HG02571 (cell line): ENCODE measurements around the gene CRELD2.

ENCODE experiments used
- ATAC-seq: cut with Tn5 transposase; IDR thresholded peaks from one replicate; pipeline ENCODE4 v1.9.1; 2021; ENCODE audit warnings: mild to moderate bottlenecking, moderate library complexity; ENCODE audit not compliant: unreplicated experiment

CRELD2 gene

DNA sequence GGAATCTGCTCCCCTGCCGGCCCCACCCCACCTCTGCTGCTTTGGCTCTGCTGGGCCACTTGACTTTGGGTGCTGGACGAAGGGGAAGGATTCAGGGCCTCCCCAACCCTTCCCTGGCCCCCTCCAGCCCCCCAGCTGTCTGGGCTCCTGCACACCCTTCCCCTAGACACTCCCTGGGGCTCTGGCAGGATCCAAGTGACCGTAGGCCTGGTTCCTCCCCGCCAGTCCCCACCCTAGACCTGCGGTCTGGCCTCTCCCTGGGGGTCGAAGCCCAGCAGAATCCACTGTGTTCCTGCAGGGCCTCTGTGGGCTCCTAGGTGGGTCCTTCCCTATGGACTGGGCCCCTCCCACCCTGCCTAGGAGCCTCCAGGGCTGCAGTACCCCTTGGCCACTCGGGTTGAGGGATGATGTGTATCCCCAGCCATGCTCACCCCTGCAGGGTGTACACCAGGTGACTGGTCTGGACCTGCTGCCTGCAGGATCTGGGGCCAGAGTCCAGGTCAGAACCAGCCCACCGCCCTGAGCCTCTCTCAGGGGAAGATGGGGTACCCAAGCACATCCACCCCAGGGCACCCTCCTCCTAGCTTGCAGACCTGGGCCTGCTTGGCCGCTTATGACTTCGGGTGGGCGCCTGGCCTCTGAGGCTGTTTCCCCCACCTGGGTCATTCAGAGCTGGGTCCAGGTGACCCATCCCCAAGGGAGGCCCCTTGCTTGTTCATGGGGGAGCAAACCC, 47.8 kb downstream of the CRELD2 start:
- no peak for ATAC-seq

GRCh38 chr22:49966774-49967705, 48.6 kb downstream of the CRELD2 start:
- ATAC-seq = no peak

GRCh38 chr22:49967706-49968208, 49.3 kb downstream of the CRELD2 start:
- ATAC-seq = no peak

GRCh38 chr22:49968313-49968830, 49.9 kb downstream of the CRELD2 start:
- ATAC-seq = no peak

DNA sequence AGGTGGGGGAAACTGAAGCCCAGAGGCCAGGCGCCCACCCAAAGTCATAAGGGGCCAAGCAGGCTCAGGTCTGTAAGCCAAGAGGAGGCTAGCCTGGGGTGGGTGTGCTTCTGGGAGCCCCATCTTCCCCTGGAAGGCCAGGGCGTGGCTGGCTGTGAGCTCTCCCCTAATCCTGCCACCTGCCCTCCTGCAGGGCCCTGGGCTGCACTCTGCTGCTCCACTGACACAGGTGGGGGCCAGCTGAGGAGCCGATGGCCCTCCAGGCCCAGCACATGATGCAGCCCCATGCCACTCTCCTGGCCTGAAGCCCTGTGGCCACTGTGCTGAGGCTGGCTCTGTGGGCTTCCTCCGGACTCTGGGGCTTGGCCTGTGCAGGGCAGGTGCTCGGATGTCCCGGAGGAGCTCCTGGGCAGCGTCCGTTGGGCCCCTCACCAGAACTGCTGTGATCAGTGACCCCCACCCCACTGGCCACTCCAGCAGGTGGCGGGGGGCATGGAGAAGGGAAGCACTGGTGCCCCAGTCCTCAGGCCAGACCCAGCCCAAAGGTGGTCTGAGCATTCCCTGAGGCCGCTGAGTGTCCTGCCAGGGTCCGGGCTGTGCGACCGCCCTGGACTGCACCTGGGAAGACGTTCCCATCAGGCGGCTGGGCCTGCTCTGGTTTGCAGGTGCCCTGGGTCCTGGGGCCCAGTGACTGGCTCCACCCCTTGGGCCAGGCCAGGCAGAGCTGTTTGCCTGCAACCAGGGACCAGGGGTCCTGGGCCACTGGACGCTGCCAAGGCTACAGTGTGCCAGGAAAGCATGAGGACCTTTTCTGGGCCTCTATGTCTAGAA, 50.6 kb downstream of the CRELD2 start:
- ATAC-seq = no peak

DNA sequence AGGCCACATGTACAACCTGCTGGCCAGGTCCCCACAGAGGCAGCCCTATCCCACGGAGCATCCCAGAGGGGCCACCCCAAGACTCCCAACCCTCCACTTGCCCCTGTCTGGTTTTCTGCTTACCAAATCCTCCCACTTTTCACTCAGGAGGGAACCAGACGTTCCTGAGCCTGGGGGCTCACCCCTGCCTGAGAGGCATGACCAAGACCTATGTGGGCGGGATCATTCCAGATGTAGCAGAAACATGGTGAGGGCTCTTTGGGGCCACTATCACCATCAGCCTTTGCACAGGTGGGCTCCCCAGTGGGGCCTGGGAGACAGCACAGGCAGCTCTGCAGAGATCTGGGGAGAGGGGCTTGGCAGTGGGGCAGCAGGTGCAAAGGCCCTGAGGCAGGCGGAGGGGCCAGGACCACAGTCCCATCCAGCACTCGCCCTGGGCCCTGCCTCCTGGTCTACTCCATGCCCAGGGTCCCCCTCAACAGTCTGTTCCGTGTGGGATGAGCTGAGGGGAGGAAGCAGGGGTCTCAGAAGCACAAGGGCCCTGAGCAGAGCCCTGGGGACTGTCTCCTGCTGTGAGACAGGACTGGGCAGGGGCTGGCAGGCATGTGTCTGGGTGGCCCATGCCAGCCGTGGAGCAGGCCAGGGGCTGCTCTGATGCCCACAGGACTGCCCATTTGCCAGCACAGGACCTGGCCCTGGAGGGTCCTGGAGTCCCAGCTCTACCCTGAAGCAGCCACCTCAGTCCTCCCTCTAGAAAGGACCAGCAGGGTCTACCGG, 51.5 kb downstream of the CRELD2 start:
- ATAC-seq = no peak

DNA sequence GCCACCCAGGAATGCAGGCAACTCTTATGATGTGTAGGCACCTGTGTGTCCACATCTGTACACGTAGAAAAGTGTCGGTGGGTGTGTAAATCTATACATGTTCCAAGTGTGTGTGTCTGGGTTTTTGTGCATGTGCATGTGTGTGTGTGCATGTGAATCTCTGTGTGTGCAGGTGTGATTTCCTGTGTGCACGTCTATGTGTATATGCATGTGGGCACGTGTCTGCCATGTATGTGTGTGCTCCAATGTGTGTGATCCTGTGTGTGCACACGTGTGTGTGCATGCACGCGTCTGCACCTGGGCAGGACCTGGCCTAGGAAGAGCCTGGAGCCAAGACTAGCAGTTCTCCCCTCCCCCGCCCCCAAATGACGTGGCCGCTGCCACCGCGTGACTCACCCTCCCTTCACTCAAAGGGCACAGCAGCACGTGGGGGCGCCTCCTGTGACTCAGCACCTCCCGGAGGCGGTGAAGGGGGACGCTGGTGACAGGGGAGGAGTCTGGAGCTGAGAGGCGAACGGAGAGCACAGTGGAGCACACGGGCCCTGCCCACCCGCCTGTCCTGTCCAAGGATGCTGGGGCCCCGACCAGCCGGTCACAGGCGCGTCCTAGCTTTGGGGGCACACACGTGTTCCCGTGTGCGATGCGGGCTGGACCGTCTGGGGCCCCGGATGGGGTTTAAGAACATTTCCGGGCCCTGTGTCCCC, 52.2 kb downstream of the CRELD2 start:
- ATAC-seq = peak; percentile 56

- ATAC-seq = peak; percentile 27
Observed at GRCh38 chr22:49971232-49972162, 53.1 kb downstream of the CRELD2 start.

- ATAC-seq = no peak
Observed at GRCh38 chr22:49972163-49973017, 54.0 kb downstream of the CRELD2 start.

DNA sequence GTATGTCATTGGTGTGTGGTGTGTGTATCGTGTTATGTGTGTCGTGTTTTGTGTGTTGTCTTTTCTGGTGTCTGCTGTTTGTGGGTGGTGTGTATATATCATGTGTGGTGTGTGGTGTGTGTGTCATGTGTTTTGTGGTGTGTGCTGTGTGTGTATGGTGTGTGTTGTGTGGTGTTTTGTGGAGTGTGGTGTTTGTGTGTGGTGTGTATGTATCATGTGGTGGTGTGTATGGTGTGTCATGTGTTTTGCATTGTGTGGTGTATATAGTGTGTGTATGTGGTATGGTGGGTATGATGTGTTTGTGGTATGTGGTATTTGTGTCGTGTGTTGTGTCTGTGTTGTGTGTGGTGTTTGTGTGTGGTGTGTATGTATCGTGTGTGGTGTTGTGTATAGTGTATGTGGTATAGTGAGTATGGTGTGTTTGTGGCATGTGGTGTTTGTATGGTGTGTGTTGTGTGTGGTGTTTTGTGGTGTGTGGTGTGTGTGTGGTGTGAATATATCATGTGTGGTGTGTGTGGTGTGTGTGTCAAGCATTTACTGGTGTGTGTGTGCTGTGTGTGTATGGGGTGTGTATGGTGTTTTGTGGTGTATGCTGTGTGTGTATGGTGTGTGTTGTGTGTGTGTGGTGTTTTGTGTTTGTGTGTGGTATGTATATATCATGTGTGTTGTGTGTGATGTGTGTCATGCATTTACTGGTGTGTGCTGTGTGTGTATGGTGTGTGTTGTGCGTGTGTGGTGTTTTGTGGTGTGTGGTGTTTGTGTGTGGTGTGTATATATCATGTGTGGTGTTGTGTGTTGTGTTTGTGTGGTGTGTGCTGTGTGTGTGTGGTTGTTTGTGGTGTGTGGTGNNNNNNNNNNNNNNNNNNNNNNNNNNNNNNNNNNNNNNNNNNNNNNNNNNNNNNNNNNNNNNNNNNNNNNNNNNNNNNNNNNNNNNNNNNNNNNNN, 54.9 kb downstream of the CRELD2 start:
- ATAC-seq = no peak

GRCh38 chr22:49975543-49976389, 57.3 kb downstream of the CRELD2 start:
- no peak for ATAC-seq

DNA sequence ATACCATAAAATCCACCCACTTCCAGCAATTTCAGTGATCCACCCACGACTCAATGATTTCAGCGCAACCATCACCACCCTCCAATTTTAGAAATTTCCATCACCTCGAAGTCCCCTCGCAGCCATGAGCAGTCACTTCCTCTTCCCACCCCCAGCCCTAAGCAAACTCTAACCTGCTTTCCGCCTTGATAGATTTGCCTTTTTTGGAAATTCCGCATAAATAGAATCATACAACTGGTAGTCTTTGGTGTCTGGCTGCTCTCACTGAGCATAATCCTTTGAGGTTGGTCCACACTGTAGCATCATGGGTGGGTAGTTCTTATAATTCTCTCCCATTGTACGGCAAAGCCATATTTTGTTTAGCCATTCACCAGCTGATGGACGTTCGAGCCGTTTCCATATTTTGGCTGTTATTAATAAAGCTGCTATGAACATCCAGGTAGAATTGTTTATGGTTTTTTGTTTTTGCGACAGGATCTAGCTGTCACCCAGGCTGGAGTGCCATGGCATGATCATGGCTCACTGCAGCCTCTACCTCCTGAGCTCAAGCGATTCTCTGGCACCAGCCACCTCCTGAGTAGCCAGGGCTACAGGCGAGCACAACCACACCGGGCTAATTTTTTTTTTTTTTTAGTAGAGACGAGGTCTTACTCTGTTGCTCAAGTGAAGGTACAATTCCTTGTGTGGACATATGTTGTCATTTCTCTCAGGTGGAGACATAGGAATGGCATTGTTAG, 58.2 kb downstream of the CRELD2 start:
- ATAC-seq = no peak
